ENCODE results near the gene METTL16. TPM values are rescaled to one million over a fixed set of nuclear protein-coding genes. Genes with fewer than 3 reads are reported as not detected.

METTL16 gene
- total and polyA plus RNA-seq, 10 donors, result 17.1 to 38.2 (median 27.8) TPM

- Histone ChIP-seq H3K9me3 (no peaks in the 10 kb centered on the region), H3K4me3 (no peak overlapping the region), H3K36me3 (peaks cover 0 to 90% (median 47%) of the 10 kb centered on the region in 6 donors), H3K27me3 (replicated peaks in 1 of 7) (no peaks in the 10 kb centered on the region), H3K27ac (no peak overlapping the region), H3K4me1 (peaks cover 0 to 17% (median 0%) of the 10 kb centered on the region in 6 donors)
- DNase-seq, result no peak
- TF ChIP-seq, protein P1, sequence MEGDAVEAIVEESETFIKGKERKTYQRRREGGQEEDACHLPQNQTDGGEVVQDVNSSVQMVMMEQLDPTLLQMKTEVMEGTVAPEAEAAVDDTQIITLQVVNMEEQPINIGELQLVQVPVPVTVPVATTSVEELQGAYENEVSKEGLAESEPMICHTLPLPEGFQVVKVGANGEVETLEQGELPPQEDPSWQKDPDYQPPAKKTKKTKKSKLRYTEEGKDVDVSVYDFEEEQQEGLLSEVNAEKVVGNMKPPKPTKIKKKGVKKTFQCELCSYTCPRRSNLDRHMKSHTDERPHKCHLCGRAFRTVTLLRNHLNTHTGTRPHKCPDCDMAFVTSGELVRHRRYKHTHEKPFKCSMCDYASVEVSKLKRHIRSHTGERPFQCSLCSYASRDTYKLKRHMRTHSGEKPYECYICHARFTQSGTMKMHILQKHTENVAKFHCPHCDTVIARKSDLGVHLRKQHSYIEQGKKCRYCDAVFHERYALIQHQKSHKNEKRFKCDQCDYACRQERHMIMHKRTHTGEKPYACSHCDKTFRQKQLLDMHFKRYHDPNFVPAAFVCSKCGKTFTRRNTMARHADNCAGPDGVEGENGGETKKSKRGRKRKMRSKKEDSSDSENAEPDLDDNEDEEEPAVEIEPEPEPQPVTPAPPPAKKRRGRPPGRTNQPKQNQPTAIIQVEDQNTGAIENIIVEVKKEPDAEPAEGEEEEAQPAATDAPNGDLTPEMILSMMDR (IDR thresholded peaks at IDR 0.05 in 8 of 11, conservative IDR thresholded peaks at IDR 0.05 in 3 of 11), result no peak
- TF ChIP-seq POLR2AphosphoS5 (IDR thresholded peaks at IDR 0.05) (no peak), POLR2A (IDR thresholded peaks at IDR 0.05) (no peak)
- 96 to 98% (median 97%) methylated on average over 19 to 26 of the region's 26 CpGs for WGBS, 5 donors
- intact Hi-C loops (cut with DNase I; ENCODE audit: low total_unique reads), result no loop called here
These were observed 139.5 kb downstream of the METTL16 start for GRCh38 chr17:2372180-2372579.

DNA sequence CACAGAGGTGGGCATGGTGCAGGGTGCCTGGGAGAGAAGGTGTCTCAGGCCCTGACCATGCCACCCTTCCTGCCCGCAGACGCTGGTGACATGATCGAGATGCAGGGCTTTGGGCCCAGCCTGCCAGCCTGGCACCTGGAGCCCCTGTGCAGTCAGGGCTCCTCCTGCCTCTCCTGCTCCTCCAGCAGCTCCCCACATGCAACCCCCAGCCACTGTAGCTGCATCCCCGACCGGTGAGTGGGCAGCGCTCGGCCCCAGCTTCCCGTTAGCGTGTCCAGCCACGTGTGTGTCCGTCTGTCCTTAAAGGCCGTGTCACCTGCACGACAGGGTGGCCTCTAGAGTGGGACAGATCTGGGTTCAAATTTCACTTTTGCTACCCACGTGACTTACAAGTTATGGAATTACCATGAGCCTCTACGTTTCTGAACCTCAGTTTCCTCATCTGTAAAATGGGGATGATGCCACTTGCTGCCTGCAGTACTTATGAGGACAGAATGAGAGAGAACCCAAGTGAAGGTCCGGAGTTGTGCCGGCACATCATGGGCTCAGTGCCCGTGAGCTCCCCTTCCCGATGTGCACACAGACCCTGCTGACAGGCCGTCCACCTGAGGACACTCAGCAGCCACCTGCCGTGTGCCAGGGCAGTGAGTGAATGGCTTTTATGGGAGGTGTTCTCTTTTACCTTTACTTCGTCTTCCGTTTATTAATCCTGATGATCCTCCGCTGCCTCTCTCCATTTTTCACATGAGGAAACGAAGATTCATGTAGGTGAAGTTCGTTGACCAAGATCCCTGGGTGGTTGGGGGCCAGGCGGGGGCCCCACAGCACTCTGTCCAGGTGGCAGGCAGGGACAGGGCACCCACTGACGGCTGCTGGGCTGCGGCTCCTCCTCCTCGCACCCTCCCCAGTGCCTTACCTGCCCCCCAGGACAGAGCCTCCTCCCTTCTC is 140.2 kb downstream of the METTL16 start:
- WGBS, 5 donors, result 91 to 98% (median 94%) methylated on average over 27 to 30 of the region's 30 CpGs
- peaks cover 0 to 17% (median 0%) of the 10 kb centered on the region in 6 donors for H3K4me1 ChIP-seq
- intact Hi-C loops (cut with DNase I; ENCODE audit: low total_unique reads), result no loop called here
- no peaks in the 10 kb centered on the region for H3K27me3 ChIP-seq (replicated peaks in 1 of 7)
- H3K4me3 ChIP-seq, result no peak overlapping the region
- TF ChIP-seq POLR2A (IDR thresholded peaks at IDR 0.05) (no peak), POLR2AphosphoS5 (IDR thresholded peaks at IDR 0.05) (peak in 1 of 3 donors; percentile 47)
- TF ChIP-seq, protein P1 (IDR thresholded peaks at IDR 0.05 in 8 of 11, conservative IDR thresholded peaks at IDR 0.05 in 3 of 11), result no peak
- DNase-seq, result no peak
- peaks cover 0 to 90% (median 47%) of the 10 kb centered on the region in 6 donors for H3K36me3 ChIP-seq
- H3K9me3 ChIP-seq, result no peaks in the 10 kb centered on the region
- no peak overlapping the region for H3K27ac ChIP-seq

DNA sequence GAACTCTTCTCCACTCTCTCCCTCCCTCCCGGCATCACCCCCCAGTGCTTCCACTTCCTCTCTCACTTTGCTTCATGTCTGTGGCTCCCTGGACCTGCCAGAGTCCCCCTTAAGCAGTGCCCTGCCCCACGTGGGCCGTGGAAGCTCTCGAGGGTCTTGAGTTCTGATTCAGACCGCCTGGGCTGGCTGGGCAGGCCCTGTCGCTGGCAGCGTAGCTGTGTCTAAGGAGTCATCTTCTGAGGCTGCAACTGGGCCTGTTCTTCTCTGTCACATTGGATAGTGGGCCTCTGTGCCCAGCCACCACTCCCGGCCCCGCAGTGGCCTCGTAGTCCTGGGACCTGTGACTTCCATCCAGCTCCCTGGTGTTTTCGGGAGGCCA is 141.5 kb downstream of the METTL16 start:
- no peaks in the 10 kb centered on the region for H3K9me3 ChIP-seq
- 85 to 91% (median 89%) methylated on average over 7 to 11 of the region's 11 CpGs for WGBS, 5 donors
- H3K27me3 ChIP-seq (replicated peaks in 1 of 7), result no peaks in the 10 kb centered on the region
- no peak overlapping the region for H3K27ac ChIP-seq
- intact Hi-C loops (cut with DNase I; ENCODE audit: low total_unique reads), result no loop called here
- no peak overlapping the region for H3K4me3 ChIP-seq
- H3K36me3 ChIP-seq, result peaks cover 0 to 90% (median 42%) of the 10 kb centered on the region in 6 donors
- TF ChIP-seq, protein P1 (IDR thresholded peaks at IDR 0.05 in 8 of 11, conservative IDR thresholded peaks at IDR 0.05 in 3 of 11), result no peak
- TF ChIP-seq POLR2AphosphoS5 (IDR thresholded peaks at IDR 0.05) (no peak), POLR2A (IDR thresholded peaks at IDR 0.05) (no peak)
- peaks cover 0 to 17% (median 0%) of the 10 kb centered on the region in 6 donors for H3K4me1 ChIP-seq
- DNase-seq, result no peak
